Glutamatergic neuron (in vitro differentiated cells): ENCODE measurements around the gene CACNA1C. TPM values are rescaled to one million over a fixed set of nuclear protein-coding genes. Genes with fewer than 3 reads are reported as not detected.

Experiments used
- DNase-seq: peaks from one replicate; pipeline ENCODE4 v3.0.0; 2022
- H3K27ac Mint-ChIP-seq: one replicate; pipeline ENCODE4 v1.8.0; 2020; ENCODE audit warnings: mild to moderate bottlenecking, mixed read lengths, inconsistent platforms; ENCODE audit not compliant: unreplicated experiment
- H3K27me3 Mint-ChIP-seq: one replicate; pipeline ENCODE4 v1.8.0; 2020; ENCODE audit warnings: mild to moderate bottlenecking, moderate library complexity, mixed read lengths, inconsistent platforms; ENCODE audit not compliant: unreplicated experiment
- H3K36me3 Mint-ChIP-seq: one replicate; pipeline ENCODE4 v1.8.0; 2020; ENCODE audit warnings: mild to moderate bottlenecking, mixed read lengths, inconsistent platforms; ENCODE audit not compliant: unreplicated experiment
- H3K4me1 Mint-ChIP-seq: one replicate; pipeline ENCODE4 v1.8.0; 2020; ENCODE audit warnings: mild to moderate bottlenecking, low read depth, mixed read lengths, inconsistent platforms; ENCODE audit not compliant: unreplicated experiment
- H3K4me3 Mint-ChIP-seq: one replicate; pipeline ENCODE4 v1.8.0; 2020; ENCODE audit warnings: mild to moderate bottlenecking, mixed read lengths, inconsistent platforms; ENCODE audit not compliant: unreplicated experiment
- H3K9me3 Mint-ChIP-seq: one replicate; pipeline ENCODE4 v1.8.0; 2020; ENCODE audit warnings: mild to moderate bottlenecking, moderate library complexity, mixed read lengths, inconsistent platforms; ENCODE audit not compliant: unreplicated experiment
- total RNA-seq: library from RNA; stranded (reverse); fragmentation: NEBNext Ultra II Directional; extraction: Animal tissue kit (Norgen Biotek cat#: 25700); gene quantifications from one replicate; pipeline ENCODE4 v1.2.1, GENCODE V29; 2021; ENCODE audit not compliant: unreplicated experiment
- TF ChIP-seq, protein P1 (sequence below): fragments of 200-600 bp; sonication (generic); IDR thresholded peaks from one replicate; pipeline ENCODE4 v1.5.0; 2021; ENCODE audit not compliant: partially characterized antibody, unreplicated experiment

The CACNA1C gene
- total RNA-seq, 1 donor from 2014 or later = 11.0 TPM

DNA sequence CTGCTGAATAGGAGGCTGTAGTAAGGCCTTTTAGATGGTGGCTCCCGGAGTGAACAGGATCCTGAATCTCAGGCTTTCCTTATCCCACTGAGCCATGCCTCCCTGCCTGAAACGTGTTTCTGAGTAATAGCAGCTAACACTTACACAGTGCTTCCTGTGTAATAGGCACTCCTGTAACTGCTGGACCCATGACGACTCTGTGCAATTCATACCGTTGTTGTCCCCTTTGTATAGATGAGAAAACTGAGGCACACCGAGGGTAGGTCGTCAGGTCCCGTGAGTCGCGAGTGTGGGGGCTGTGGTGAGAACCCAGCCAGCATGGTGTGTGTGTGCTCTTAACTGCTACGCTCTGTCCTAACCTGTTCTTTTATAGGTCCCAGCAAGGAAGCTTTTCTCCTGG lies 193.6 kb downstream of the CACNA1C start:
- no peak overlapping the region for H3K4me3 Mint-ChIP-seq
- TF ChIP-seq, protein P1, sequence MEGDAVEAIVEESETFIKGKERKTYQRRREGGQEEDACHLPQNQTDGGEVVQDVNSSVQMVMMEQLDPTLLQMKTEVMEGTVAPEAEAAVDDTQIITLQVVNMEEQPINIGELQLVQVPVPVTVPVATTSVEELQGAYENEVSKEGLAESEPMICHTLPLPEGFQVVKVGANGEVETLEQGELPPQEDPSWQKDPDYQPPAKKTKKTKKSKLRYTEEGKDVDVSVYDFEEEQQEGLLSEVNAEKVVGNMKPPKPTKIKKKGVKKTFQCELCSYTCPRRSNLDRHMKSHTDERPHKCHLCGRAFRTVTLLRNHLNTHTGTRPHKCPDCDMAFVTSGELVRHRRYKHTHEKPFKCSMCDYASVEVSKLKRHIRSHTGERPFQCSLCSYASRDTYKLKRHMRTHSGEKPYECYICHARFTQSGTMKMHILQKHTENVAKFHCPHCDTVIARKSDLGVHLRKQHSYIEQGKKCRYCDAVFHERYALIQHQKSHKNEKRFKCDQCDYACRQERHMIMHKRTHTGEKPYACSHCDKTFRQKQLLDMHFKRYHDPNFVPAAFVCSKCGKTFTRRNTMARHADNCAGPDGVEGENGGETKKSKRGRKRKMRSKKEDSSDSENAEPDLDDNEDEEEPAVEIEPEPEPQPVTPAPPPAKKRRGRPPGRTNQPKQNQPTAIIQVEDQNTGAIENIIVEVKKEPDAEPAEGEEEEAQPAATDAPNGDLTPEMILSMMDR = no peak
- peaks cover 3% of the 10 kb centered on the region for H3K9me3 Mint-ChIP-seq
- peaks cover 3% of the 10 kb centered on the region for H3K27me3 Mint-ChIP-seq
- peaks cover 30% of the 10 kb centered on the region for H3K4me1 Mint-ChIP-seq
- H3K27ac Mint-ChIP-seq = no peak overlapping the region
- H3K36me3 Mint-ChIP-seq = no peaks in the 10 kb centered on the region
- DNase-seq = no peak

DNA sequence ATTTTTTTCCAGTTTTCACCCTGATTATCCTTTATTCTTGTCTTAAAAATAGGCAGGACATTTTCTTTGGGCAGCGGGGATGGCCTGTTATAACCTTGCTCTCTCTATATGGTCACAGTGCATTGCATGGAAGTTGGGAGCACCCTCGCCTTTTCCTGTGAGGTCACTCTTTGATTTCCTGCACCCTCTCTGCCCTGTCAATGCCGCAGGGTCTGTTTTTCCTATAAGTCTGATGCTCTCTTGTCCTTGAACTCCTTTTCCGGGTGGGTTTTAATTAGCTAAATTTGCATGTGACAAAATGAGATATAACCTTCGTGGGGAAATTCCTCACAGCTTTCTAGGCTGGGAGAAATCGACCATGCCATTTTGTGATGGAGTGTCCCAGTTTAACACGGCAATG lies 194.3 kb downstream of the CACNA1C start:
- Mint-ChIP-seq H3K36me3 (no peaks in the 10 kb centered on the region), H3K27ac (no peak overlapping the region), H3K27me3 (peaks cover 2% of the 10 kb centered on the region), H3K4me3 (no peak overlapping the region), H3K4me1 (peaks cover 29% of the 10 kb centered on the region), H3K9me3 (peaks cover 2% of the 10 kb centered on the region)
- TF ChIP-seq, protein P1 = no peak
- no peak for DNase-seq

DNA sequence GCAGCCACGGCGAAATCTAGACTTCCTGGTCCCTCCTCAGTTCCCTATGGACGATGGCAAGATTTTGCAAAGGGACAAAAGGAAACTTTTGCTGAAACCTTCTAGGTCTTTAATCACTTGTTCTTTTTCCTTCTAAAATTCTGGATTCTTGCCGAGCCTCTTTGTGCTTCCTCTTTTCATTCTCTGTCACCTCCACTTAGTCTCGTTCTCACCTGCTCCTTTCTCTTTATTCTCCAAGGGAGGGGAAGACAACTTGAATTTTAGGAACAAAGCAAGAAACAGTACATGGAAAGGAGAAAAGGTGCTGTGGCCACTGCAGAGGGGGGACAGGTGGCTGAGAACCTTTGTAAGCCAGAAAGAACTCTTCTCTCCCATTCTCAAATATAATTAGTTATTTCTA lies 194.8 kb downstream of the CACNA1C start:
- peaks cover 2% of the 10 kb centered on the region for H3K27me3 Mint-ChIP-seq
- H3K4me3 Mint-ChIP-seq = no peak overlapping the region
- H3K9me3 Mint-ChIP-seq = peaks cover 2% of the 10 kb centered on the region
- TF ChIP-seq, protein P1 = no peak
- H3K27ac Mint-ChIP-seq = no peak overlapping the region
- DNase-seq = no peak
- H3K36me3 Mint-ChIP-seq = no peaks in the 10 kb centered on the region
- H3K4me1 Mint-ChIP-seq = peaks cover 31% of the 10 kb centered on the region

DNA sequence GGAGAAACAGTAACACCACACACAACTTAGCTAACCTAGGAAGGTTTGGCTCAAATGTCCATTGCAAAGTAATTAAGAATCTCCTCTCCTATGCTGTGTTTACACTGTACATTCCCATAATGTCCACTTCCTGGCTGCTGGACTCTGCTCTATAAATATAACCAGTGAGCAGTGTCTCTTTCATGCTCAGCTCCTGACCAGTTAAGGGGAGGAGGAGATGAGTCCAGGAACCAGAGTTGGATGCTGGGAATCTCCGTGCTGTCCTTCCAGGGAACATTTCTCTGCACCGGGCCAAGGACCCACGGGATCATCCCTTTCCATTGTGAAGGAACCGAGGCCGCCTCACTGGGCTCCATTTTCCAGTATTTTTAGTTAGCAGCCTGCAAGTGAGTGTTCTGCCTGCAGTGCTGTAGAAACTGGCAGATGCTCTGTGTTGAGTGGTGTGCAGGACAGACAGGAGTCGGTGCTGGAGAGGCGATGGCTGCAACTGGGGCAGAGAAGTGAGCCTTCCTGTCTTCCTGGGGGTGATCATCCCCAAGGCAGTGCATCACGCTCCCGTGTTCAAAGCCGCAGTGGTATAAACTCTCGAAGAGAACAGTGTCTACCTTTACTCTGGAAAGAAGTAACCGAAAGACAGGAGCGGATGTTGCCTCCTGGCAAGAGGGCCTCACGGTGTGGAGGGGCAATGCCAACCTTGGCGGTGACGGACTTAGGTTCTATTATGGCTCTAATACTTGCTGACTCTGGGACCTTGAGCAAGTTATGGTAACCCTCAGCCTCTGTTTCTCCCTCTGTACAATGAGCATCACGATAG lies 195.5 kb downstream of the CACNA1C start:
- TF ChIP-seq, protein P1 = no peak
- no peaks in the 10 kb centered on the region for H3K27me3 Mint-ChIP-seq
- peaks cover 2% of the 10 kb centered on the region for H3K9me3 Mint-ChIP-seq
- H3K4me3 Mint-ChIP-seq = no peak overlapping the region
- H3K27ac Mint-ChIP-seq = no peak overlapping the region
- peaks cover 31% of the 10 kb centered on the region for H3K4me1 Mint-ChIP-seq
- H3K36me3 Mint-ChIP-seq = no peaks in the 10 kb centered on the region
- DNase-seq = no peak

DNA sequence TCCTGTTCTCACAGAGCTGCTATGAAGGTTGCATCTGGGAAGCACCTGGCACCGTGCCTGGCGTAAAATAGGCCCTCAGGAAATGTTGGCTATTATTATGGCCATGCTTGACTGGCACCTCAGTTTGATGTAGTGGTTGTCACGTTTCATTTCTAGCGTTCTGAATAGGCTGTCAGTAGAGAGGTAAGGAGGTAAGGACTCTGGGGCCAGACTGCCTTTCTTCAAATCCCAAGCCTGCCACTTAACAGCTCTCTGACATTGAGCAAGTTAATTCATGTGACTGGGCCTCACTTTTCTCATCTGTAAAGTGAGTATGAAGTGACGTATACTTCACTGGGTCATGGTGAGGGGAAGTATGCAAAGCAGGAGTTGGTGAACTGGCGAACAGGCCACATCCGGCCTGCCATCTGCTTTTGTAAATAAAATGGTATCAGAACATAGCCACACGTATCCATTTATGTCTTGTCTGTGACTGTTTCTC lies 196.2 kb downstream of the CACNA1C start:
- Mint-ChIP-seq H3K4me3 (no peak overlapping the region), H3K36me3 (peaks cover 4% of the 10 kb centered on the region), H3K9me3 (peaks cover 2% of the 10 kb centered on the region), H3K27me3 (no peaks in the 10 kb centered on the region), H3K27ac (no peak overlapping the region), H3K4me1 (peaks cover 29% of the 10 kb centered on the region)
- TF ChIP-seq, protein P1 = no peak
- no peak for DNase-seq
